Glutamatergic neuron (in vitro differentiated cells): ENCODE results near the gene TOX2. TPM values are rescaled to one million over a fixed set of nuclear protein-coding genes. Genes with fewer than 3 reads are reported as not detected.

Experiments used
- DNase-seq: peaks from one replicate; pipeline ENCODE4 v3.0.0; 2022
- H3K27ac Mint-ChIP-seq: one replicate; pipeline ENCODE4 v1.8.0; 2020; ENCODE audit warnings: mild to moderate bottlenecking, mixed read lengths, inconsistent platforms; ENCODE audit not compliant: unreplicated experiment
- H3K27me3 Mint-ChIP-seq: one replicate; pipeline ENCODE4 v1.8.0; 2020; ENCODE audit warnings: mild to moderate bottlenecking, moderate library complexity, mixed read lengths, inconsistent platforms; ENCODE audit not compliant: unreplicated experiment
- H3K36me3 Mint-ChIP-seq: one replicate; pipeline ENCODE4 v1.8.0; 2020; ENCODE audit warnings: mild to moderate bottlenecking, mixed read lengths, inconsistent platforms; ENCODE audit not compliant: unreplicated experiment
- H3K4me1 Mint-ChIP-seq: one replicate; pipeline ENCODE4 v1.8.0; 2020; ENCODE audit warnings: mild to moderate bottlenecking, low read depth, mixed read lengths, inconsistent platforms; ENCODE audit not compliant: unreplicated experiment
- H3K4me3 Mint-ChIP-seq: one replicate; pipeline ENCODE4 v1.8.0; 2020; ENCODE audit warnings: mild to moderate bottlenecking, mixed read lengths, inconsistent platforms; ENCODE audit not compliant: unreplicated experiment
- H3K9me3 Mint-ChIP-seq: one replicate; pipeline ENCODE4 v1.8.0; 2020; ENCODE audit warnings: mild to moderate bottlenecking, moderate library complexity, mixed read lengths, inconsistent platforms; ENCODE audit not compliant: unreplicated experiment
- total RNA-seq: library from RNA; stranded (reverse); fragmentation: NEBNext Ultra II Directional; extraction: Animal tissue kit (Norgen Biotek cat#: 25700); gene quantifications from one replicate; pipeline ENCODE4 v1.2.1, GENCODE V29; 2021; ENCODE audit not compliant: unreplicated experiment
- TF ChIP-seq, protein P1 (sequence below): fragments of 200-600 bp; sonication (generic); IDR thresholded peaks from one replicate; pipeline ENCODE4 v1.5.0; 2021; ENCODE audit not compliant: partially characterized antibody, unreplicated experiment

TOX2 gene
- total RNA-seq, 1 donor from 2014 or later = 11.0 TPM

DNA sequence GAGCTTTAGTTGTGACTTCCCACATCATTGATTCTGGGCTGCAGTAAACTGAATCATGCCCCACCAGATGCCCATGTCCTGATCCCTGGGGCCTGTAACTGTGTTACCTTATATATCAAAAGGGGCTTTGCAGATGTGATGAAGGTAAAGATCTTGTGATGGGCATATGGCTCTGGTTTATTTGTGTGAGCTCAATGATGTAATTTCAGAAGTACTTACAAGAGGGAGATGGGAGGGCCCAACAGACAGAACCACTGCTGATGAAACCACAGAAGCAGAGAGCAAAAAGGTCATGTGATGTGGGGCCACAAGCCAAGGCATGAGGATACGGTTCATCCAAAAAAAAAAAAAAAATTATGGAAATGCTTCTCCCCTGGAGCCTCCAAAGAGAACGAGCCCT, 118.7 kb downstream of the TOX2 start:
- Mint-ChIP-seq H3K27me3 (peaks cover 29% of the 10 kb centered on the region), H3K4me3 (no peak overlapping the region), H3K27ac (no peak overlapping the region)

DNA sequence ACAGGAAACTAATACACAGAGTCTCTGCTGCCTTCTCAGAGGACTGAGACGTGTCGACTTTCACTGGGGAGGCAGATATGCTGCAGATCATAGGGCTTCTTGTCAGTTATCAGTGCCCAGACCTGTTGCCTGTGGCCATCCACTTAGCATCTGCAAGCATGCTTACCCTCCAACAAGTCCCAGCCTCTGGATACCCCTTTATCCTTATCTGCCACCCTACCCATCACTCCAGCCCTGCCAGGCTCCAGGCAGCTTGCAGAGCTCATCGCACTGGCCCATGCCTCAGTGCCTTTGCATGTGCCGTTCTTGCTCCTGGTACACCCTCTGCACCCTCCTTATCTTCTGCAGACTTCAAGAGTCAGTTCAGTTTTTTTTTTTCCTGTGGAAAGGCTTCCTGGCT, 119.2 kb downstream of the TOX2 start:
- peaks cover 28% of the 10 kb centered on the region for H3K27me3 Mint-ChIP-seq
- H3K4me3 Mint-ChIP-seq = no peak overlapping the region
- peaks cover 33% of the 10 kb centered on the region for H3K4me1 Mint-ChIP-seq
- no peak overlapping the region for H3K27ac Mint-ChIP-seq
- DNase-seq = no peak
- H3K36me3 Mint-ChIP-seq = peaks cover 18% of the 10 kb centered on the region
- TF ChIP-seq, protein P1, sequence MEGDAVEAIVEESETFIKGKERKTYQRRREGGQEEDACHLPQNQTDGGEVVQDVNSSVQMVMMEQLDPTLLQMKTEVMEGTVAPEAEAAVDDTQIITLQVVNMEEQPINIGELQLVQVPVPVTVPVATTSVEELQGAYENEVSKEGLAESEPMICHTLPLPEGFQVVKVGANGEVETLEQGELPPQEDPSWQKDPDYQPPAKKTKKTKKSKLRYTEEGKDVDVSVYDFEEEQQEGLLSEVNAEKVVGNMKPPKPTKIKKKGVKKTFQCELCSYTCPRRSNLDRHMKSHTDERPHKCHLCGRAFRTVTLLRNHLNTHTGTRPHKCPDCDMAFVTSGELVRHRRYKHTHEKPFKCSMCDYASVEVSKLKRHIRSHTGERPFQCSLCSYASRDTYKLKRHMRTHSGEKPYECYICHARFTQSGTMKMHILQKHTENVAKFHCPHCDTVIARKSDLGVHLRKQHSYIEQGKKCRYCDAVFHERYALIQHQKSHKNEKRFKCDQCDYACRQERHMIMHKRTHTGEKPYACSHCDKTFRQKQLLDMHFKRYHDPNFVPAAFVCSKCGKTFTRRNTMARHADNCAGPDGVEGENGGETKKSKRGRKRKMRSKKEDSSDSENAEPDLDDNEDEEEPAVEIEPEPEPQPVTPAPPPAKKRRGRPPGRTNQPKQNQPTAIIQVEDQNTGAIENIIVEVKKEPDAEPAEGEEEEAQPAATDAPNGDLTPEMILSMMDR = no peak
- H3K9me3 Mint-ChIP-seq = peaks cover 29% of the 10 kb centered on the region

More for the DNA sequence above, 118.7 kb downstream of the TOX2 start:
- H3K4me1 Mint-ChIP-seq = peaks cover 28% of the 10 kb centered on the region
- peaks cover 18% of the 10 kb centered on the region for H3K36me3 Mint-ChIP-seq
- DNase-seq = no peak
- peaks cover 25% of the 10 kb centered on the region for H3K9me3 Mint-ChIP-seq
- TF ChIP-seq, protein P1 = no peak

DNA sequence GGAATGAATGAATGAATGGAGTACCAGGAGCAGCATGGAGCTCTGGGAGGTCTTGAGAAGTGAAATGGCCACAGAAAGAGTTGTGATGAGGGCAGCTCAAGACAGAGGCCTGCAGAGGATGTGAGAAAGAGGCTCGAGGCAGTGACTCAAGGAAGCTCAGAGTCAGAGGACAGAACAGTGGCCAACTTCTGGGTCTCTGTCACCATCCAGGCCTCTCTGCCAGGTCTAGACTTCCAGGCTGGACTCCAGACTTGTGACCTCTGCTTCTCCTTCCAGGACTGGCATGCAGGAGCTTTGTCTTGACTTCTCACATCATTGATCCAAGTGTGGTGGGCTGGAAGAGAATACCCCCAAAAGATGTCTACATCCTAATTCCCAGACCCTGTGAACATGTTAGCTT, 119.8 kb downstream of the TOX2 start:
- TF ChIP-seq, protein P1 = no peak
- no peak for DNase-seq
- H3K4me1 Mint-ChIP-seq = peaks cover 37% of the 10 kb centered on the region
- peaks cover 18% of the 10 kb centered on the region for H3K36me3 Mint-ChIP-seq
- H3K27me3 Mint-ChIP-seq = peaks cover 29% of the 10 kb centered on the region
- H3K9me3 Mint-ChIP-seq = peaks cover 31% of the 10 kb centered on the region
- H3K4me3 Mint-ChIP-seq = no peak overlapping the region
- no peak overlapping the region for H3K27ac Mint-ChIP-seq

DNA sequence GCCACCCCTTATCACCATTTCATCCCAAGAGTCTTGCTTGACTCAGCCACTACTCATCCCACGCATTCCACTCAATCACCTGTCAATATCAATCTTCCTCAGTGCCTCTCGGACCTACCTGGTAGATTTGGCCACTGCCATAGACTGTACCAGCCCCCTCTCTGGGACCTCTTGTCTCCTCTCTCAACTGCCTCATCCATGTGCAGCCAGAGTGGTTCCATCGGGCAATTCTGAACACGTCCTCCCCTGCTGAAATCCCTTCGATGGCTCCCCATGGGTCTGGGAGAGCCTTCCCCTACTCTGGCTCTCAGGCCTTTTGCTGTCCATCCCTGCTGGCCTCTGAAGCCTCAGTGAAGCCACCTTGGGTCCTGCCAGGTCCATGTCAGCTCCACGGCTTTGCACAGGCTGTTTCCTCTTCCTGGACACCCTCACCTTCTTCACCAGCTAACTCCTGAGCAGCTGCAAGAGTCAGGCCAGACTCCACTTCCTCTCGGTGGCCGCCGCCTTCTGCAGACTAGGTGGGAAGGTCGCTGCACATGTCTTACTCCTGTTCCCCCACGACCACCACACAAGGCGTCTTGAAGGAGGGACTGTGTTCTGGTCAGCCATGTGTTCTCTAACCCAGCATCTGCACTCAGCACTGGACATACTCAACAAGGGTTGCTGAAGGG, 120.4 kb downstream of the TOX2 start:
- H3K4me3 Mint-ChIP-seq = no peak overlapping the region
- H3K4me1 Mint-ChIP-seq = peaks cover 40% of the 10 kb centered on the region
- H3K27me3 Mint-ChIP-seq = peaks cover 27% of the 10 kb centered on the region
- H3K36me3 Mint-ChIP-seq = peaks cover 13% of the 10 kb centered on the region
- H3K9me3 Mint-ChIP-seq = peaks cover 28% of the 10 kb centered on the region
- TF ChIP-seq, protein P1 = no peak
- DNase-seq = no peak
- peak overlapping the region; percentile 15 for H3K27ac Mint-ChIP-seq

DNA sequence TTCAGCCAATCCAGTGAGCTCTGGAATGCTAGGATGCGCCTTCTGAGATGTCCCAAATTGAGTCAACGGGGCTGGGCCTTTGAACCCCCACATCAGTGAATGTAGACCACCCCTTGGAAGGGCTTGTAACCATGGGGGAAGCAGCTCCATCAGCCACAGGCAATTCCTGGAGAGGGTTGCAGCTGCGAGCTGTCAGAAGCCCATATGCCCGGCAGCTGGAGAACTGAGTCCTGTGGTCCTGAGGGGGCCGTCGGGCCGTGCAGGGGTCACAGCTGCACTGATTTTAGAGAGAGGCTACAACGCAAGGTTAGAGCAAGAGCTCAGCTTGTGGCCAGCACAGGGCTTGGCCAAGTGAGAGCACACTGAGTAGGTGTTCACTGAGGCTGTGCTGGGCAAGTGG, 121.3 kb downstream of the TOX2 start:
- H3K9me3 Mint-ChIP-seq = peaks cover 27% of the 10 kb centered on the region
- TF ChIP-seq, protein P1 = no peak
- peak overlapping the region; percentile 15 for H3K27ac Mint-ChIP-seq
- H3K4me1 Mint-ChIP-seq = peaks cover 47% of the 10 kb centered on the region
- H3K36me3 Mint-ChIP-seq = peaks cover 7% of the 10 kb centered on the region
- H3K27me3 Mint-ChIP-seq = peaks cover 23% of the 10 kb centered on the region
- no peak overlapping the region for H3K4me3 Mint-ChIP-seq
- peak; percentile 64 for DNase-seq
